ENCODE data around the gene ALPL. TPM values are rescaled to one million over a fixed set of nuclear protein-coding genes. Genes with fewer than 3 reads are reported as not detected.

ALPL gene
- polyA plus RNA-seq, 10 donors: 2.1 to 5.0 (median 3.6) TPM

- DNase-seq: no peak
Observed at GRCh38 chr1:21530368-21531016, 21.3 kb downstream of the ALPL start.

DNA sequence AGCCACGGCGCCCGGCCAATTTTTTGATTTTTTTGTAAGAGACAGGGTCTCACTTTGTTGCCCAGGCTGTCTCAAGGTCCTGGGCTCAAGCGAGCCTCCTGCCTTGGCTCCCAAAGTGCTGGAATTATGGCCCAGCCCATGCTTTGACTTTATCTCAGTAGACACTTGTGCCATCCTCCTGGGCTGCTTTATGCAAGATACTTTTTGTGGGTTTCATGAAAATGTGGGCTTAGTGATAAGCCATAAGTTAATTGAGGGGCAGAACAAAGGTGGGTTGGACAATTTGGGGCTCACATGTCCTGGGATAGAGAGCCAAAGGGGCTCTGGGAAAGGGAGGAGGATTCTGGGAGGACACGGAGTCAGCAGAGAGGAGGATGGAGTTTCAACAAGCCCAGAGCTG lies 22.0 kb downstream of the ALPL start:
- no peak for DNase-seq

DNA sequence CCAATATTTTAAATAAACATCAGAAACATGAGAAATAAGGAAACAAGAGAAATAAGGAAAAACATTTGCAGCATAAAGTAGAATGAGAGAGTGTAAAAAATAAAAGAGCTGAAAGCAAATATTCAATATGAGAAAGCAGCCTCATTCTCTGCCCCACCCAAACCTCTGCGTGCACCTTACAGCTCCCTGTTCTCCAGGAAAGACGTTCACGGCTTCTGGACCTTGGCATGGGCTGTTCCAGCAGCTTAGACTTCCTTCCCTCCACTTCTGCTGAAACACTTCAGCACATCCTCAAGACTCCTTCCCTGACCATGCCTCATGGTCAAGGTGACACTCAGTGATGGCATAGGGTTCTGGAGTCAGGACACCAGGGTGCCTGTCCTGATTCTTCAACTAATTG lies 23.3 kb downstream of the ALPL start:
- no peak for DNase-seq

DNA sequence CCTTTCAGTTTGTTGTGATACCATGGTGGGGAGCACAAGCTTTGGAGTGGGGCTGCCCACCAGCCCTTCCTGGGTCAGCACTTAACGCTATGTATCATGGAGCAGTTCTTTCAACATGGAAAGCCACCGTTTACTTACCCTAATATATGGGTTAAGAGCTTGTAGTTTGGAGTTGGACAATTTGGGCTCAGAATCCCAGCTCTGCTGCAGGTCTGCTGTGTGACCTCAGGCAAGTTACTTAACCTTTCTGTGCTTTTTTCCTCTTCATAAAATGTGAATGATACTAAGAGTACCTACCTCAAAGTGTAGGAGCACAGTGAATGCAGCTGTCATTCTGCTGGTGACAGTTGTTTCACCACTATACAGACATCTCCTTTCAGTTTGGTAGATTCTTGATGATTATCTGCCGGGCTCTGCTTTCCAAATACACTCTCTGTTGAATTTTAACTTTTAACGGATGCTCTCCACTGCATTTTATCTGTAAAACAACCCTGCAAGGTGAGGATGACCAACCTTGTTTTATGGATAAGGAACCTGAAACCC lies 23.8 kb downstream of the ALPL start:
- DNase-seq: no peak

- no peak for DNase-seq
Observed at GRCh38 chr1:21534146-21534545, 24.9 kb downstream of the ALPL start.

- peak in 2 of 3 donors; percentile 24 to 65 for DNase-seq
Observed at GRCh38 chr1:21534674-21535378, 25.6 kb downstream of the ALPL start.

DNA sequence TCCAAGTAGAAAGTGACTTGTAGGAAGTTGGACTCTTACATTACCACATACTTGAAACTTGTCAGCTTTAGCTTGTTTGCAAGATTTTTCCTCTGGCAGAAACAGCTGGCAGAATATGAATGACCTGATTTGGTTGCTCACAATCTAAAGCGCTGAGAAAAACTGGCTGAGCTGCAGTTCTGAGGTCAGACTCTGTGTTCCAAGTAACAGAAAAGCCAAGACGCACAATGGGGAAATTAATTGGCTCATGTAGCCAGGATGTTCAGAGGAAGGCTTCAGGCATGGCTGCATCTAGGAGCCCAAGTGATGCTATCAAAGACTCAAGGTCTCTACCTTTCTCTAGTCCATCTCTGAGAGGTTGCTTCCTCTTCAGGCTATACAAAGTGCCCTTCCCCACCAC lies 27.0 kb downstream of the ALPL start:
- peak; percentile 34 to 69 (median 62) for DNase-seq

GRCh38 chr1:21537511-21537931 lies 28.3 kb downstream of the ALPL start:
- peak in 1 of 3 donors; percentile 9 for DNase-seq

- DNase-seq: peak in 1 of 3 donors; percentile 31
Observed at GRCh38 chr1:21537932-21538630, 28.9 kb downstream of the ALPL start.

DNA sequence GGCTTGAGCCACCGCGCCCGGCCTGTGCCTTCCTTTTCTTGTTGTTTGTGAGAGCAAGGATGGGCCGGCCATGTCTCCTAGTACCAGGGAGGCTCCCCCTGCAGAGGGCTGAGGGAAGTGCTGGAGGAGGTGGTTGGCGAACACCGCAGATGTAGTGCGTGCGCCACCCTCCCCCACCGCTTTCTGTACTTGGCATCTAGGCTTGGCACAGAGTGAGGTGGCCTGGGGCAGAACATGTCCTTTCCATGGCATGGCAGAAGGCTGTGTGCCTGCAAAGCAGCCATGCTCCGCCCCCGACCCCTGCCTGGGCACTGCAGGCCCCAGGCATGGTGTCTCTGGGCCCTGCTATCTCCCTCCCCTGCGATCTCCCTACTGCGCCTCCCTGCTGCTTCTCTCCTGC lies 30.7 kb downstream of the ALPL start:
- no peak for DNase-seq

- DNase-seq: no peak
Observed at GRCh38 chr1:21541329-21541728, 32.1 kb downstream of the ALPL start.

GRCh38 chr1:21541835-21542234 lies 32.6 kb downstream of the ALPL start:
- DNase-seq: peak; percentile 55 to 81 (median 74)

DNA sequence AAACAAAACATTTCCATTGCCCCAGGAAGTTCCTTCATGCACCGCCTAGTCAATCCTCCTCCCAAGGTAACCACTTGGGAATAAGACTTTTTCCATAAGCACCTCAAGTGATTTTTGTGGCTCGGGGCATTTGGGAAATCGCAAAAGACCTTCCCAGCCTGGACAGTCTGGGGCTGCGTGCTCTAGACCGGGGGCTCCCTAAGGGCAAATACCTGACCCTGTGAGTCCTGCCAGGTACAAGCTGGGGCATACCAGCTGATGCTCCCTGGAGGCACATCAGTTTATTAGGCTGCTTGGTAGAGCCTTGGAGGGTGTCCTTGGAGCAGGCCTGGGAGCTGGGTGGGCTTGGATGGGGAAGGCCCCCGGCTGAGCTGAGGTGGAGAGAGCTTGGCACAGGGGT lies 34.4 kb downstream of the ALPL start:
- no peak for DNase-seq

DNA sequence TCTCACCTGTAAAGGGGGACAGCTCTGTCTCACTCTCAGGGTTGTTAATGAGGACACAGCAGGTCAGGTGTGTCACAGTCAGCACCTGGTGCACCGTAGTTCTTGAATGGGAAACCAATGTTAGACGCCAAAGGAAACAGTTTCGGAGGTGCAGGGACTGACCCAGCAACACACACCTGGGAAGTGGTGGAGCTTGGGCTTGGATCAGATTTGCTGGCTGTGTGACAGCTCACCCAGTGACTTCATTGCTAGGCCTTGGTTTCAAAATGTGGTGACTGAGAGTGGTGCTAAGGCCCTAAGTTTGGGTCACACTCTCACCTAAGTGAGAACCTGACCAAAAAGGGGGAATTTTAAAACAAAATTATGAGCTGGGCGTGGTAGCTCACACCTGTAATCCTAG lies 34.9 kb downstream of the ALPL start:
- no peak for DNase-seq

- DNase-seq: no peak
Observed at GRCh38 chr1:21546122-21546825, 37.1 kb downstream of the ALPL start.

DNA sequence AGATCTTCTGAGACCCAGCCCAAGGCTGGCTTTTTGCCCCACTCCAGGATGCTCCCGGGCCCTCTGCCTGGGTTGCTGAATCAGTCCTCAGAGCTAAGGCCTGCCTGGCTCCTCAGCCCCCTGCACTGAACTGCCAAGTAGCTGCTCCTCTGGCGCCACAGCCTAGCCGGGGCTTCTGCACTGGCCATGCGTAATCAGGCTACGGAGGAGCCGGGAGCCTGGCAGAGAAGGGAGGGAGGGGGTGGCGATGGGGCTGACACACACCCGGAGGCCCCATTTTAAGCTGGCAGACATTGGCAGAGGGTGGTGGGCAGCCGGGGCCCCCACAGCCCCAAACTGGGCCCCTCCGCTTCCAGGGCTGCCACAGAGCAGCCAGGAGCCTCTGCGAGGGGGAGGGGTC lies 38.7 kb downstream of the ALPL start:
- DNase-seq: no peak

- no peak for DNase-seq
Observed at GRCh38 chr1:21550097-21550496, 40.9 kb downstream of the ALPL start.

DNA sequence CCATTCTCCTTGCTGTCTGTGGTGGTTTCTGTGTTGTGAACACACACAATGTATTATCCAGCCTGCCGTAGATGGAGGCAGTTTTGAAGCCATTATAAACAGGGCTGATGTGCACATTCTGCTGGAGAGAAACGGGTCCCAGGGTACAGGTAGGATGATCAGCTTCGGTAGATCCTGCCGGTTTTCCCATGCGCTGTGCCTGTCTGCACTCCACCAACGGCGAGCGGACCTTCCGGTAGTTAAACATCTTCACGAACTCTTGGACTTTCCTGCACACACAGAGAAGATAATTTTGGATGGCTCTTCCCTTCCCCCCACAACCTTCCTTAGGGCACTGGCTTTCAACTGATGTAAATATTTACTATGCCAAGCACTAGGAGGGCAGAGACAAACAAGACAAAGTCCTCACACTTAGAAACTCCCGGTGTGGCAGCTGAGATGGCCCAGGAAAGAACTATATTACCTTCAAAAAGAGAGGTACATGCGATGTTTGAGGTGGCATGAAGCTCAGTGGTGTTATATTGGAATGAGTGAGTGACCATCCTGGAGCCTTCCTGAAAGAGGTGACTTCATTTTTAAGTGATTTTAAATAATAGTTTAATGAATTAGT lies 41.7 kb downstream of the ALPL start:
- no peak for DNase-seq

- peak in 1 of 3 donors; percentile 80 for DNase-seq
Observed at GRCh38 chr1:21552715-21553114, 43.5 kb downstream of the ALPL start.

DNA sequence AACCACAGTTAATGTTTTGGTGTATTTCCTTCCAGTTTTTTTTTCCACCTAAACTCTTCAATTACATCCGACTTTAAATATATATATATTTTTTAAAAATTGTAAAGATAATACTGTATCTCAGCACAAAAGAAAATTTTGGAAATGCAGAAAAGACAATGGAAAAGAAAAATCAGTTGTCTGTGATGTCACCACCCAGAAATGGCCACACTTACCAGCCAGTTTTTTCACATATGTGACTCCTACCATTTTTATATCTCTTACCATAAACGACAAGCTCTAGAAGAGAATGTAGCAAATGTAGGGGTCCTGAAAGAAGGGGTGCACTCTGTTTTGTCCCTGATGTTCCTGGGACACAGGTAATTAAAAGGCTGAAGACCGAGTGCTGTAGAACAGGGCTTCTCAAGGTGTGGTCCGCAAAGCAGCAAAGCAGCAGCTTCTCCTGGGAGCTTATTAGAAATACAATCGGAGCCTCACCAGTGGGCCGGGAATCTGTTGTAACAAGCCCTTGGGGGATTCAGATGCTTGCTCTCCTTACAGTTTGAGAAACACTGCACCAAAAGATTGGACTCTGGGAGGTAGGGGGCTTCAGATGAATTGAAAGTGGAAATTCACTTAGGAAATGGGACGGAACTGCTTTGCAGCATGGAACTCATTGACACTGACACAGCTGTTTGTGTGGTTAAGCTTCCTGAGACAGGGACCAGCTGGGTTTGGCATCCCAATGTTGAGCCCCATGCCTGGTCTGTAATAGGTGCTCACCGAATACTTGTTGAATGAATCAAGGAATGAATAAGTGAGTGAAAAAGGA lies 44.1 kb downstream of the ALPL start:
- no peak for DNase-seq
